Endothelial cell of umbilical vein (primary cell): ENCODE data around the gene MFRP.

Source experiments
- CTCF ChIP-seq, 2 donors: IDR thresholded peaks; 1 replicate in 1 of 2; 2 replicates in 1 of 2; pipeline ENCODE4 v1.5.1; 2011; ENCODE audit warnings: low read length in 2 of 2, mild to moderate bottlenecking in 2 of 2, moderate library complexity in 2 of 2, control low read depth in 1 of 2, inconsistent platforms in 1 of 2, low read depth in 1 of 2; ENCODE audit not compliant: insufficient read depth in 1 of 2; ENCODE audit errors: extremely low read depth in 1 of 2
- EZH2 ChIP-seq: IDR thresholded peaks from 2 replicates; pipeline ENCODE4 v1.6.1; 2012; ENCODE audit warnings: borderline replicate concordance, low read depth, mild to moderate bottlenecking, moderate library complexity, low read length, inconsistent platforms; ENCODE audit not compliant: severe bottlenecking
- FOS ChIP-seq: IDR thresholded peaks from 2 replicates; pipeline ENCODE4 v1.6.1; 2011; ENCODE audit warnings: mild to moderate bottlenecking, low read length, moderate library complexity, borderline replicate concordance; ENCODE audit not compliant: insufficient read depth
- GATA2 ChIP-seq: IDR thresholded peaks from 2 replicates; pipeline ENCODE4 v1.7.0; 2011; ENCODE audit warnings: low read depth, mild to moderate bottlenecking, moderate library complexity, mixed read lengths, low read length; ENCODE audit not compliant: insufficient read length, insufficient read depth
- JUN ChIP-seq: IDR thresholded peaks from 2 replicates; pipeline ENCODE4 v1.6.1; 2011; ENCODE audit warnings: borderline replicate concordance, low read depth; ENCODE audit not compliant: insufficient read length, insufficient read depth
- MYC ChIP-seq: IDR thresholded peaks from one replicate; pipeline ENCODE4 v1.6.1; 2011; ENCODE audit warnings: mild to moderate bottlenecking, low read depth, low read length
- POLR2A ChIP-seq: IDR thresholded peaks from 2 replicates; pipeline ENCODE4 v1.6.1; 2012; ENCODE audit warnings: low read depth, mild to moderate bottlenecking, control low read depth, low read length
- POLR2AphosphoS5 ChIP-seq: IDR thresholded peaks from 2 replicates; pipeline ENCODE4 v1.6.1; 2012; ENCODE audit warnings: low read depth, mild to moderate bottlenecking, control low read depth, low read length, moderate library complexity; ENCODE audit not compliant: insufficient read depth
- TF ChIP-seq, protein P1 (sequence below): IDR thresholded peaks from 2 replicates; pipeline ENCODE4 v1.6.1; 2011; ENCODE audit not compliant: insufficient read depth, insufficient read length

- TF ChIP-seq POLR2A (no peak), JUN (no peak), CTCF (IDR thresholded peaks at IDR 0.05; ENCODE audit: extremely low read depth in 1 of 2, insufficient read depth in 1 of 2, low read depth in 1 of 2, low read length in 2 of 2) (no peak), EZH2 (no peak), FOS (no peak), POLR2AphosphoS5 (no peak), MYC (no peak), GATA2 (no peak)
- TF ChIP-seq, protein P1, sequence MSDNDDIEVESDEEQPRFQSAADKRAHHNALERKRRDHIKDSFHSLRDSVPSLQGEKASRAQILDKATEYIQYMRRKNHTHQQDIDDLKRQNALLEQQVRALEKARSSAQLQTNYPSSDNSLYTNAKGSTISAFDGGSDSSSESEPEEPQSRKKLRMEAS, result no peak
Observed at GRCh38 chr11:119297938-119298337, 48.6 kb downstream of the MFRP start.
